Ishikawa (cell line): ENCODE measurements around the gene AVPR1B.

ENCODE experiments used
- CEBPB ChIP-seq: IDR thresholded peaks from 2 replicates; pipeline ENCODE4 v1.6.1; 2012
- CREB1 ChIP-seq: IDR thresholded peaks from 2 replicates; pipeline ENCODE4 v1.6.1; 2012; ENCODE audit warnings: low read depth
- EGR1 ChIP-seq: IDR thresholded peaks from 2 replicates; pipeline ENCODE4 v1.6.1; 2012
- EP300 ChIP-seq: IDR thresholded peaks from 2 replicates; pipeline ENCODE4 v1.6.1; 2012; ENCODE audit warnings: borderline replicate concordance
- FOXM1 ChIP-seq: IDR thresholded peaks from 2 replicates; pipeline ENCODE4 v1.6.1; 2012; ENCODE audit warnings: low read depth, borderline replicate concordance
- NFIC ChIP-seq: IDR thresholded peaks from 2 replicates; pipeline ENCODE4 v1.6.1; 2012
- RAD21 ChIP-seq: IDR thresholded peaks from 2 replicates; pipeline ENCODE4 v1.6.1; 2012; ENCODE audit warnings: low read depth
- TAF1 ChIP-seq: IDR thresholded peaks from 2 replicates; pipeline ENCODE4 v1.6.1; 2012; ENCODE audit warnings: low read depth, mild to moderate bottlenecking
- TCF12 ChIP-seq: IDR thresholded peaks from 2 replicates; pipeline ENCODE4 v1.6.1; 2012; ENCODE audit warnings: low read depth
- TEAD4 ChIP-seq: IDR thresholded peaks from 2 replicates; pipeline ENCODE4 v1.6.1; 2012
- YY1 ChIP-seq: IDR thresholded peaks from 2 replicates; pipeline ENCODE4 v1.6.1; 2012; ENCODE audit warnings: low read depth
- ZBTB7A ChIP-seq: IDR thresholded peaks from 2 replicates; pipeline ENCODE4 v1.6.1; 2012; ENCODE audit warnings: low read depth
- TF ChIP-seq, protein P1 (sequence below): IDR thresholded peaks from 2 replicates; pipeline ENCODE4 v1.6.1; 2012
- TF ChIP-seq, protein P2 (sequence below): IDR thresholded peaks from 2 replicates; pipeline ENCODE4 v1.6.1; 2012; ENCODE audit warnings: low read depth, mild to moderate bottlenecking
- TF ChIP-seq, protein P3 (sequence below): IDR thresholded peaks from 2 replicates; pipeline ENCODE4 v1.6.1; 2012

Gene AVPR1B

DNA sequence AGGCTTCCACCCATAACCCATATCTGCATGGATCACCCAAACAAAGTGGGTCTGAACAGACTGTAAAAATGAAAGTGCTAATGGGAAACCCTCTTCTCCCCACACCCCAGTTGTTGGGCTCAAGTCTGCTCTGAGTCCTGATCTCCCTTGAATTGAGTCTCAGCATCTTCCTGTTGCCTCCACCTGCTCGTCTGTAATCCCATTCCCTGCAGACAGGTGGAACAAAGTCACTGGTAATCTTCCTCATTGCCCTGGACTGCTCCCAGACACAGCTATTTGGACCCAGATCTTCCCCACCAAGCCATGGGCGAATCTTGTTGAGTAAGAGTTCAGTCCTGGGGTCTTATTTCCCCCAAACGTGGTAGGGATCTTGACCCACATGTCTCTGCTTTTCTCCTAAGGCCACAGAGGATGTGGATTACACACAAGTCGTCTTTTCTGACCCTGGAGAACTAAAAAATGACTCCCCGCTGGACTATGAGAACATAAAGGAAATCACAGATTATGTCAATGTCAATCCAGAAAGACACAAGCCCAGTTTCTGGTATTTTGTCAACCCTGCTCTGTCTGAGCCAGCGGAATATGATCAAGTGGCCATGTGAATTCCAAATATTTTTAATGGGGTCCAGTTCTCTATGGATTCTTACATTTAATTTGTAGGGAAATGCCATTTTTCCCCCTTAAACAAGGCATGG lies 15.7 kb downstream of the AVPR1B start:
- TF ChIP-seq CREB1 (no peak), FOXM1 (no peak), TCF12 (no peak), YY1 (no peak), TEAD4 (no peak), CEBPB (no peak), EGR1 (no peak), TAF1 (no peak), NFIC (no peak), RAD21 (no peak)
- TF ChIP-seq, protein P1, sequence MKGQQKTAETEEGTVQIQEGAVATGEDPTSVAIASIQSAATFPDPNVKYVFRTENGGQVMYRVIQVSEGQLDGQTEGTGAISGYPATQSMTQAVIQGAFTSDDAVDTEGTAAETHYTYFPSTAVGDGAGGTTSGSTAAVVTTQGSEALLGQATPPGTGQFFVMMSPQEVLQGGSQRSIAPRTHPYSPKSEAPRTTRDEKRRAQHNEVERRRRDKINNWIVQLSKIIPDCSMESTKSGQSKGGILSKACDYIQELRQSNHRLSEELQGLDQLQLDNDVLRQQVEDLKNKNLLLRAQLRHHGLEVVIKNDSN: no peak
- TF ChIP-seq, protein P2, sequence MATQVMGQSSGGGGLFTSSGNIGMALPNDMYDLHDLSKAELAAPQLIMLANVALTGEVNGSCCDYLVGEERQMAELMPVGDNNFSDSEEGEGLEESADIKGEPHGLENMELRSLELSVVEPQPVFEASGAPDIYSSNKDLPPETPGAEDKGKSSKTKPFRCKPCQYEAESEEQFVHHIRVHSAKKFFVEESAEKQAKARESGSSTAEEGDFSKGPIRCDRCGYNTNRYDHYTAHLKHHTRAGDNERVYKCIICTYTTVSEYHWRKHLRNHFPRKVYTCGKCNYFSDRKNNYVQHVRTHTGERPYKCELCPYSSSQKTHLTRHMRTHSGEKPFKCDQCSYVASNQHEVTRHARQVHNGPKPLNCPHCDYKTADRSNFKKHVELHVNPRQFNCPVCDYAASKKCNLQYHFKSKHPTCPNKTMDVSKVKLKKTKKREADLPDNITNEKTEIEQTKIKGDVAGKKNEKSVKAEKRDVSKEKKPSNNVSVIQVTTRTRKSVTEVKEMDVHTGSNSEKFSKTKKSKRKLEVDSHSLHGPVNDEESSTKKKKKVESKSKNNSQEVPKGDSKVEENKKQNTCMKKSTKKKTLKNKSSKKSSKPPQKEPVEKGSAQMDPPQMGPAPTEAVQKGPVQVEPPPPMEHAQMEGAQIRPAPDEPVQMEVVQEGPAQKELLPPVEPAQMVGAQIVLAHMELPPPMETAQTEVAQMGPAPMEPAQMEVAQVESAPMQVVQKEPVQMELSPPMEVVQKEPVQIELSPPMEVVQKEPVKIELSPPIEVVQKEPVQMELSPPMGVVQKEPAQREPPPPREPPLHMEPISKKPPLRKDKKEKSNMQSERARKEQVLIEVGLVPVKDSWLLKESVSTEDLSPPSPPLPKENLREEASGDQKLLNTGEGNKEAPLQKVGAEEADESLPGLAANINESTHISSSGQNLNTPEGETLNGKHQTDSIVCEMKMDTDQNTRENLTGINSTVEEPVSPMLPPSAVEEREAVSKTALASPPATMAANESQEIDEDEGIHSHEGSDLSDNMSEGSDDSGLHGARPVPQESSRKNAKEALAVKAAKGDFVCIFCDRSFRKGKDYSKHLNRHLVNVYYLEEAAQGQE: no peak
- TF ChIP-seq, protein P3, sequence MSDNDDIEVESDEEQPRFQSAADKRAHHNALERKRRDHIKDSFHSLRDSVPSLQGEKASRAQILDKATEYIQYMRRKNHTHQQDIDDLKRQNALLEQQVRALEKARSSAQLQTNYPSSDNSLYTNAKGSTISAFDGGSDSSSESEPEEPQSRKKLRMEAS: no peak

DNA sequence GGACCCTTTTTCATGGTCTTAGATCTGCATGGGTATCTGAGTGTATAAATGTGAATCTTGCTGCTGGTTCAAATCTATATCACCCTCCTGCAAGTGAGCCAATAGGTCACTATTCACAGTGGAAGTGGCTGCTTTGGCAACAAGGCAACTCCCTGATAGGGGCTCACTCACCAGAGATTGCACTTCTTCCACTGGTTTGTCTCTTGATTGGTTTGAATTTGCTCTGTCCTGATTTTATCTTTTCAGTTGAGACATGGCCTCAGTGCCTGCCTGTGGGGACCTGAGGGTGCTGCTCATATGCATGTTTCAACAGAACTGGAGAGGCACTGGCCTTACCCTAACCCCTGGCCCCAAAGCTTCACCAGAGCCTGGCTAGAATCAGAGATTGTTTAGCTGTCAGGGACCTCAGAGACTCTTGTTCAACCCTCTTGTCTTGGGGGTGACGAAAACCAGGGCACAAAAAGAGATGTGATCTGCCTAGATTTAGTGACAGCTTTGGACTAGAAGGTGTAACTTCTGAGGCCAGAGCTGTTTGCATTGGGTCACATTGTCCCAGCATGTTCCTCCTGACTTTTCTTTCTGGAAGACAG lies 16.9 kb downstream of the AVPR1B start:
- TF ChIP-seq, protein P3: no peak
- TF ChIP-seq TAF1 (no peak), TEAD4 (no peak), TCF12 (no peak), NFIC (no peak), RAD21 (no peak), YY1 (no peak), FOXM1 (no peak), CREB1 (no peak), EGR1 (no peak), ZBTB7A (no peak), CEBPB (no peak), EP300 (no peak)
- TF ChIP-seq, protein P2: no peak
- TF ChIP-seq, protein P1: no peak

DNA sequence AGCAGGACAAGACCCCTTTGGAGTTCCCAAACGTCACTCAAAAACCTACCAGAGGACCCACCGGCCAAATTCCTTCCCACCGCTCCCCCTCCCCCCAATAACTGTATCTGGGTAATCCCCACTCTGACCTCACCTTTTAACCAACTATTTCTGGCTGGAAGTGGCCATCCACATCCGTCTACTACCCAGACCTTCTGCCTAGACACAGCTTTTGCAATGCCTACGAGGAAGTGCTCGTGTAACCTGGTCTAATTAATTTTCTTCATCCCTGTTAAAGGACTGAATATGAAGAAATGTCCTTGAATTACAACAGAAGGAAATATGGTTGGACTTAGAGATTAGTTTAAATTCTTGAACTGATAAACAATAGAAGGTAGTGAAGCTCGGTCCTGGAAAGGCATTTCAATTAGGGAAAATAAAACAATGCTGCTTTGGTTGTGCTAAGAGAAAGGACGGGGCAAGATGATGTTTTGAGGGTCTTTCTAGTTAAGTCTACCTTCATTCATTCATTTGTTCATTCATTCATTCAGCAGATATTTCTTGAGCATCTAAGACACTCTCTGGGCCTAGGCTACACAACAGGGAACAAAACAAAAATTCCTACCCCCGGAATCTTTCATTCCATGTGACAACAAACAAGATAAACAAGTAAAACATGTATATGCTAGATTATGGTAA lies 18.8 kb downstream of the AVPR1B start:
- no peak for TF ChIP-seq ZBTB7A

DNA sequence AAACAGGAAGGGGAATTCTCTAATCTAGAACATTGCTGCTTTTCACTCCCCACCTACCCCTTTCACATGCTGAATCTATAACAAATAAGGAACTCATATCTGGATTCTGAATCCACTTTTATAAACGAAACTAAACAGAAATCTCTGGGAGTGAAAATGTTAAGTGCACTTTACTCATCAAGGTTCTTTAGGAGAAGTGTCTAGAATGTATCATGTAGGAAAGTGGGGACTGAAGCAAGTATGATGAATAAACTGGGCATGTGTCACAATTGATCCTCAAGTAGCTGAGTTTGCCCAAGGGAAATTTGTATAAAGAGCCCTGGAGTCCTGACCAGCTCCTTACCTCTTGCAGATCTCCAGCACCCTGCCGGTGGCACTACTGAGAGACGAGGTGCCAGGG lies 19.8 kb downstream of the AVPR1B start:
- TF ChIP-seq CREB1 (no peak), RAD21 (no peak), TAF1 (no peak), EGR1 (no peak), TCF12 (no peak), TEAD4 (no peak), CEBPB (no peak), YY1 (no peak), ZBTB7A (no peak), FOXM1 (no peak), NFIC (no peak), EP300 (no peak)
- TF ChIP-seq, protein P3: no peak
- TF ChIP-seq, protein P2: no peak
- TF ChIP-seq, protein P1: no peak
